OCI-M1 (cell line): Measurements from ENCODE around the gene ATG7.
"Not testable (repeated sequence)": the region's sequence is repeated elsewhere in the genome, so short reads cannot be mapped to it uniquely, and the experiment has no call there.

Experiments used
- DNase-seq: peaks from one replicate; lab custom pipeline; 2025; lab: John Stamatoyannopoulos, UW

ATG7 gene

GRCh38 chr3:11434563-11435096 lies 162.4 kb downstream of the ATG7 start:
- no peak for DNase-seq

GRCh38 chr3:11435440-11436165 lies 163.4 kb downstream of the ATG7 start:
- no peak for DNase-seq

- no peak for DNase-seq
Measured at GRCh38 chr3:11436775-11437174, 164.6 kb downstream of the ATG7 start.

- DNase-seq, result no peak
Measured at GRCh38 chr3:11437506-11437905, 165.3 kb downstream of the ATG7 start.

- no peak for DNase-seq
Measured at GRCh38 chr3:11438646-11439045, 166.4 kb downstream of the ATG7 start.

- not testable (repeated sequence) for DNase-seq
Measured at GRCh38 chr3:11441346-11441745, 169.1 kb downstream of the ATG7 start.

GRCh38 chr3:11444404-11444803 lies 172.2 kb downstream of the ATG7 start:
- no peak for DNase-seq

- not testable (repeated sequence) for DNase-seq
Measured at GRCh38 chr3:11445193-11445592, 173.0 kb downstream of the ATG7 start.

GRCh38 chr3:11445883-11446282 lies 173.7 kb downstream of the ATG7 start:
- no peak for DNase-seq

- DNase-seq, result no peak
Measured at GRCh38 chr3:11447584-11448200, 175.5 kb downstream of the ATG7 start.

GRCh38 chr3:11450015-11450414 lies 177.8 kb downstream of the ATG7 start:
- DNase-seq, result no peak

GRCh38 chr3:11452312-11452711 lies 180.1 kb downstream of the ATG7 start:
- DNase-seq, result no peak

- DNase-seq, result peak; percentile 34
Measured at GRCh38 chr3:11452885-11453847, 181.0 kb downstream of the ATG7 start.

- DNase-seq, result no peak
Measured at GRCh38 chr3:11455956-11456355, 183.8 kb downstream of the ATG7 start.

- no peak for DNase-seq
Measured at GRCh38 chr3:11457135-11457534, 184.9 kb downstream of the ATG7 start.

- DNase-seq, result peak; percentile 65
Measured at GRCh38 chr3:11459186-11459824, 187.1 kb downstream of the ATG7 start.

GRCh38 chr3:11461226-11461625 lies 189.0 kb downstream of the ATG7 start:
- DNase-seq, result no peak

- DNase-seq, result not testable (repeated sequence)
Measured at GRCh38 chr3:11462673-11463072, 190.5 kb downstream of the ATG7 start.

- DNase-seq, result no peak
Measured at GRCh38 chr3:11463591-11463990, 191.4 kb downstream of the ATG7 start.

- DNase-seq, result no peak
Measured at GRCh38 chr3:11464356-11464755, 192.2 kb downstream of the ATG7 start.

GRCh38 chr3:11465744-11466616 lies 193.8 kb downstream of the ATG7 start:
- no peak for DNase-seq
